ENCODE measurements around the gene NOTCH3. TPM values are rescaled to one million over a fixed set of nuclear protein-coding genes. Genes with fewer than 3 reads are reported as not detected.

Gene NOTCH3
- not detected for polyA plus RNA-seq (2012; ENCODE audit: missing spikeins)

DNA sequence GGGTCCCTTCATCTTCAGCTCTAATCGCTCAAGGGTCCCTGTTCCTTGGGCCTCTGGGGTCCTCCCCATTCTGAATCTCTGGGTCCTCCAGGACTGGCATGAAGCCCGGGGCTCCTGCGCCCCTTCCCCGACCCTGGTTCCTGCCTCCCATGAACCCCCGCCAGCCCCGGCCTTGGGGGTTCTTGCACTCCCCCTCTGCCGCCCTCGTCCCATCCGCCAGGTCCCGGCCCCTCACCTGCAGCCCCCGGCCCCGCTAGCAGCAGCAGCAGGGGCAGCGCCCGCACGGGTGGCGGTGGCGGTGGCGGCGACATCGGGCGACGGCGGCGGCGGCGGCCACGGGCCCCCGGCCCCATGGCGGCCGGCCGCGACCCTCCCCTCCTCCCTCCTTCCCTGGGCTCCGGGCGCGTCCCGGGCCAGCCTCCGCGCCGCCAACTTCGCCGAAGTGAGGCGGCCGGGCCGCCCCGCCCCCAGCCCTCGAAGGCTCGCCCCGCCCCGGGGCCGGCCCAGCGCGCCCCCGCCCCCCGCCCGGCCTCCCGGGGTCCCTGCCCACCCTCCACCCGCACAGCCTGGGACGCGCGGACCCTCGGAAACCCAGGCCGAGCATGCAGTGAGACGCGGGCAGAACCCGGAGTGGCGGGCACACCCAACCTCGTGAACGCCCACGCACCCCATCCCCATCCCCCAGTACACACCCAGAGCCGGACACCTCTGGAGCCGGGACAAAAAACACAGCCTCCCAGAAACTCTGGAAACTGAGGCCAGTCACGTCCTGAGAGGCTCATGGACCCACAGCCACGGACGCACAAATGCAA lies at the start of gene NOTCH3:
TSS of gene NOTCH3 (minus strand) at position 443 of the 812 bp plus-strand sequence. CDS start at position 353, 90 bp downstream.
- DNase-seq (ENCODE audit: insufficient read length) (no peak), FAIRE-seq (no peak)
- no peak for TF ChIP-seq TAF1 (IDR thresholded peaks at IDR 0.05; ENCODE audit: borderline replicate concordance, low read depth, low read length)

DNA sequence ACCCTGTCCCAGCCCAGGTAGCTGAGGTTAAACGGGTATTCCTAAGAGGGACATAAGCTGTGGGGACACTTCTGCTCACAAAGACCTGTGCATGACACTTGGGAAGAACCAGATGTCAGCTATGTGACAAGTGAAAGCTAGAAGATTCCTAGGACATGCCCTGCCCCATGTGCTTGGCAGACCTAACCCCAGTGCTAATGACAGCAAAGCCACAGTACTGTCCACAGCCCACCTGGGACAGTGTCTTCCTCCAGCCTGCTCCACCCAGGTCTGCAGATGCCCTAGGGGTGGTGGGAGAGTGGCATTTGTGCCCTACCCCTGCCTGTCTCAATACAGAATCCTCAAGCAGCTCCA lies 49.8 kb upstream of the NOTCH3 start:
- no peak for TF ChIP-seq POLR2A (IDR thresholded peaks at IDR 0.05; ENCODE audit: low read depth, low read length)
- TF ChIP-seq TAF1 (IDR thresholded peaks at IDR 0.05; ENCODE audit: borderline replicate concordance, low read depth, low read length), result no peak
- TF ChIP-seq POLR2AphosphoS5 (IDR thresholded peaks at IDR 0.05; ENCODE audit: low read depth, low read length), result no peak
- DNase-seq (ENCODE audit: insufficient read length) (no peak), FAIRE-seq (no peak)

DNA sequence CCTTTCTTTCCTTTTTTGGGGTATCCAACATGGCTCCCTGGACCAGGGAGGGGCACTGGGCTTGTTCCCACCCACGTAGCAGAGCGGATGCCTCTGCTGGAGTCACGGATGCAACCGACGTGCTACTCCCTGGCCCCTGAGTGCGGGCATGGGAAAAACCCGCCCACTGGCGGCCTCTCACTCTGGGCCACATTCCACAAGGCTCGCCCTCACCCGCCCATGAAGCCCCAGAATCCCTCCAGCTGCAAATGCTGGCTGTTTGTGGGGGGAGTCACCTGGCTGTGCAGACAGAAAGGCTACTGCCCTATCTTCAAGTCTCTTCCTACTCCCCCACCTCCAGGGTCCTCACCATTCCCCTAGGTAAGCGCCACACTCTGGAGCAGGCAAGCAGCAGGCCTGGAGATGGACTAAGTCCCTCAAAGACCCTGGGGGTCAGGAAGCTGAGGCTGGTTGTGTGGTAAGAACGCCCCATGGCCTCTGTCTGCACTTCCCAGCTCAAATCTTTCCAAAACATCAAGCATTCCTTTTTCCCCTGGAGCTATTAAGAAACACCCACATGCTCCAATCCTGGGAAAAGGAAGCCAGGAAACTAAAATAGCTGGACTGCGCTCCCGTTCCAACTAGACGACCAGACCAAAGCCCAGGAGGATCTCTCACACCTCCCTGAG lies 49.3 kb upstream of the NOTCH3 start:
- TF ChIP-seq TAF1 (IDR thresholded peaks at IDR 0.05; ENCODE audit: borderline replicate concordance, low read depth, low read length) (no peak), POLR2AphosphoS5 (IDR thresholded peaks at IDR 0.05; ENCODE audit: low read depth, low read length) (no peak), POLR2A (IDR thresholded peaks at IDR 0.05; ENCODE audit: low read depth, low read length) (no peak)
- DNase-seq (ENCODE audit: insufficient read length) (no peak), FAIRE-seq (no peak)

DNA sequence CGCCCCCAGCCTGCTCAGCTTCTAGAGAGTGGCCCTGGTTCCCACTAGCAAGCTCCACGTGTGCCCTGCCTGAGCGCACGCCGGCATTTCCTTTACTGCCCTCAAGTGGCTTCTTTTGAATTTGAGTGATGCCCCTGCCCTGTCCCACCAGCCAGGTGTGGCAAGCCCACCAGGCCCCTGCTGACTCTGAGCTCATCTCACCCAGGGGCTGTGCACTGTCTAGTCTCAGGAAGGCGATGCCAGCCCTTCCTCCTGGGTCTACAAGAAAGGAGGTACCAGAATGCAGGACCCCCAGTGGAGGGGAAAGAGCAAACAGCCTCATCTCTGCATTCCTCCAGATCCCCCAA lies 48.7 kb upstream of the NOTCH3 start:
- DNase-seq (ENCODE audit: insufficient read length) (no peak), FAIRE-seq (no peak)
- TF ChIP-seq POLR2AphosphoS5 (IDR thresholded peaks at IDR 0.05; ENCODE audit: low read depth, low read length), result no peak
- TF ChIP-seq TAF1 (IDR thresholded peaks at IDR 0.05; ENCODE audit: borderline replicate concordance, low read depth, low read length), result no peak
- no peak for TF ChIP-seq POLR2A (IDR thresholded peaks at IDR 0.05; ENCODE audit: low read depth, low read length)

DNA sequence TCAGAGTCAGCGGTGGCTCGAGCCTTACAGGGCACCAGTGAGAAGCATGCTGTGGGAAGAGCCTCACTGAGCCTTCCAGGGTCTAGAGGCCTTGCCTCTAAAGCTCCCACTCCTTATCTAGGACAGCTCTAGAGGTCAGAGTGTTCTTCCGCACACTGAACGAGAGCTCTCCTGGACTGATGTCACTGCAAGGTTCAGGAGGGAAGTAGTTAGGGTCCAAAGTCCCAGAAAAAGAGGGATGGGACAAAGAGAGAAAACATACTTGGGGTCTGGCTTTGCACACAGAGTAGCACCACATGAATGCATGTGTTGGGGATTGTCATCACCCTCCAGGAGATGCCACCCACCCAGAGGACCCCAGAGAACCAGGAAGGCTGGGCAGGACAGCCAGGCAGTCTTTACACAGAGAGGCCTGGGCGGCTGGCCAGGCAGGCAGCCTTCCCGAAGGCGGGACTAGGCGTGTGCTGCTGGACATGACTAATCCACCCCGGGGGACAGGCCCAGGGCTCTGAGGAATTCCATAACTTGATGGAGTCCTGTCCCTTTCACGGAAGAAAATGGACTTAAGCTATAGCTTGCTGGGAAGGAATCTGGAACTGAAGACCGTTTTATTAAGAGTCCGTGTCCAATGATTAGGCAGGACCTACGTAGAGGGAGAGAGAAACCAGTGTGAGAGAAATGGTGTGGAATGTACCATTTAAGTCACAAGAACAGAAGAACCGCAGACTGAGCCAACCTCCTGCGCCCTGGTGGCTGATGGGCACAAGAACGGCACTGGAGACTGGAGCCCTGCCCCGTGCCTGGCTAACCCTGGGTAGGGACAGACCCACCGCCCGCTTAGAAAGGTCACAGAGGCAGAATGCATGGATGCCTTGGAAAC lies 48.1 kb upstream of the NOTCH3 start:
- DNase-seq (ENCODE audit: insufficient read length) (no peak), FAIRE-seq (no peak)
- TF ChIP-seq POLR2AphosphoS5 (IDR thresholded peaks at IDR 0.05; ENCODE audit: low read depth, low read length), result no peak
- TF ChIP-seq POLR2A (IDR thresholded peaks at IDR 0.05; ENCODE audit: low read depth, low read length), result no peak
- TF ChIP-seq TAF1 (IDR thresholded peaks at IDR 0.05; ENCODE audit: borderline replicate concordance, low read depth, low read length), result no peak

DNA sequence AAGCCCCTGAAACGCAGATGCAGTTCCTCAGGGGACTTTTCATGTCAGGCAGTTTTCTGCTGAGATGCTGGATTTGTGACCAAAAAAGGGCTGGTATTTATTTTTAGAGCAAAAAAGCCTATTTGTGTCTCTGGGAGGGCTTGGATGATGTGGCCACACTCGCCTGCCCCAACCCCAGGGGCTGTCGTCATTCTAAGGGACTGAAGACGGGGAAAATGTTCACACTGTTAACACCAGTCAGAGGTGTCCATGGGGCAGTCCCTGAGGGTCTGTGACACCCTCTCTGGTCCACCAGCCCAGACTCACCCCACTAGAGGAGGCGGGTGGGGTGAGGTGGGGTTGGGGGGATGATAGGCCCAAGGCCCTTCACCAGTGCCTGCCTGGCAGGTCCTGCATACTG lies 47.3 kb upstream of the NOTCH3 start:
- FAIRE-seq, result no peak
- TF ChIP-seq POLR2A (IDR thresholded peaks at IDR 0.05; ENCODE audit: low read depth, low read length), result no peak
- no peak for TF ChIP-seq TAF1 (IDR thresholded peaks at IDR 0.05; ENCODE audit: borderline replicate concordance, low read depth, low read length)
- no peak for TF ChIP-seq POLR2AphosphoS5 (IDR thresholded peaks at IDR 0.05; ENCODE audit: low read depth, low read length)
- DNase-seq (ENCODE audit: insufficient read length), result no peak

DNA sequence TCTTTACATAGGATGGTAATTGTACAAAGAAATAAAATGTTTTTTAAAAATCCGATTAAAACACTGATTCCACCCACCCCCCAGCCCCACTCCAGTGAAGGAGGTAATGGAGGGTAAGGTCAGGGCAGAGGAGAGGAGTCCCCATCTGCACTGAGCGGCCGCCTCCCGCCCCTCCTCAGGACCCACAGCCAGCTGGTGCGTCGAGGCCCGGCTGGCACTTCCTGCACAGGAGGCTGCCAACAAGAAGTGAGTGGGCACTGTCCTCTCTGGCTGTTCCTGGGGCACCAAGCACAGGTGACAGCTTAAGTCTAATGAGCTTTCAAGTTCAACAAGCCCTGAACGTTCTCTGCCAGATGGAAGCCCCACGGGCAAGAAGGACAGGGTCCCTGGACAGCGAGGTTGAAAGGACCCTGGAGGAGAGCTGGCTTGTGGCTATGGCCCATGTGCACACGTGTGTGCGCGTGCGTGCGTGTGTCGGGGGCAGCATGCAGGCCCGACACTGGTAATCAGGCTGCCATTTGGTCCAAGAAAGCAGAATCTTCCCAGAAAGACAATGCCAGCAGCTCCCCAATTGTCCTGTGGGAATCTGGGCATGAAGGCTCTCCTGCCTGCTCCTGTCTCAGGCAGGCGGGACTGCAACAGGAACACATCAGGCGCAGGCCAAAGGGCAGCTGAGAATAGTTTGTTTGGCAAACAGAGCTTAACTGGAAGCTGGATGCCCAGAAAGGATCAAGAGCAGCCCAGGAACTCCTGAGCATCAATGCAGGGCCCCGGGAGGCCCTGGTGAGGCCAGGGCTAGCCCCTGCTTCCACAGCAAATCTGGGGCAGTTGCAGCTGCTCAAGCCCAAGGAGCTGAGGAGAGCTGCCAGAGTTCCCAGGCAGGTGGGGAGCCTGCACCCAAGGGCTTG lies 46.6 kb upstream of the NOTCH3 start:
- TF ChIP-seq TAF1 (IDR thresholded peaks at IDR 0.05; ENCODE audit: borderline replicate concordance, low read depth, low read length) (no peak), POLR2AphosphoS5 (IDR thresholded peaks at IDR 0.05; ENCODE audit: low read depth, low read length) (no peak)
- FAIRE-seq (no peak), DNase-seq (ENCODE audit: insufficient read length) (no peak)

DNA sequence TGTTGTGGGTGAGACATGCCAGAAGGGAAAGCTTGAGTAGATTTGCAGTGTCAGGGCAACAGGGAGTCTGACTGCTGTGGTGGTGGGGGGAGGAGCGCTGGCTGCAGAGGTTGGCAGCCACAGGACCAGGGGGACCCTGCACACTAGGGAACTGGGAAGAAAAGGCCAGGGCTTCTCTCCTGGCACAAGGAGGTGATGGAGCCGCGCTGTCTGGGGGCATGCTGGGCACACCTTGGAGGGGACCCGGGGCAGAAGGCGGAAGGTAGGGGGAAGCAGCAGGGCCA lies 45.3 kb upstream of the NOTCH3 start:
- no peak for FAIRE-seq
- DNase-seq (ENCODE audit: insufficient read length), result no peak
- TF ChIP-seq POLR2A (IDR thresholded peaks at IDR 0.05; ENCODE audit: low read depth, low read length), result no peak
- TF ChIP-seq TAF1 (IDR thresholded peaks at IDR 0.05; ENCODE audit: borderline replicate concordance, low read depth, low read length), result no peak
- no peak for TF ChIP-seq POLR2AphosphoS5 (IDR thresholded peaks at IDR 0.05; ENCODE audit: low read depth, low read length)

DNA sequence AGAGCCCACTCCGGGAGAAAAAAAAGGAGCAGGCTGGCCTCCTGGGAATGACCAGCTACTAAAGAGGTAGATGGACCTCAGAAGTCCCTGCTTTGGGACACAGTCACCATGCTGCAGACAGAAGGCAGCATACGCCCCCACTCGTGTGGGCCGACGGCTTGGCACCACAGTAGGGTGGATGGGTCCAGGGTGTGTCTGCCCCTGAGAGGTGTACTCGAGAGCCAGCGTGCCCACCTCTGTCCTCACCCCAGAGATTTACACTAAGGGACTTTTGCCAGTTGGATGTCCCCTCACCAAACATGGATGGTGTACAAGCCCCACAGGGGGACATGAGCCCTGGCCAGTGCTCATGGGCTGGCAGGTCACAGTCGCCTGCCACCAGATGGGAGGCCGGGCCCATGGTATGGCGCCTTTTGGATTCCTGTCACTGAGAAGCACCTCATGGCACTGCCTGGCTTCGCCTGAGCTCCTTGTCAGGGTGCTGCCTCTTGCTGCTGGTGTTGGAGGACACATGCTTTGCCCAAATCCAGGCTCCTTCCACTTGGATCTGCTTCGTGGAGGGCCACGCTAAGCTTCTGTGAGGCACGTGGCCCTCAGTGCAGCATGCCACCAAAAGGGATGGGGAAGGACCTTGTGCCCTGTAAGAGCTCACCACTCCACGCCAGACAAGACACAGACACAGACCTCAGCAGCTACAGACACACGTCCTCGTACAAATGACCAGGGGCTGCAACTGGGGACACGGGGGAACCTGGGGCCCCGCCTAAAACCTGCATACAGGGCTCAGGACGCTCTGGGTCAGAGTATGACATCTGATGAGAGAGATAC lies 44.8 kb upstream of the NOTCH3 start:
- TF ChIP-seq POLR2A (IDR thresholded peaks at IDR 0.05; ENCODE audit: low read depth, low read length) (no peak), POLR2AphosphoS5 (IDR thresholded peaks at IDR 0.05; ENCODE audit: low read depth, low read length) (no peak)
- FAIRE-seq (no peak), DNase-seq (ENCODE audit: insufficient read length) (no peak)

DNA sequence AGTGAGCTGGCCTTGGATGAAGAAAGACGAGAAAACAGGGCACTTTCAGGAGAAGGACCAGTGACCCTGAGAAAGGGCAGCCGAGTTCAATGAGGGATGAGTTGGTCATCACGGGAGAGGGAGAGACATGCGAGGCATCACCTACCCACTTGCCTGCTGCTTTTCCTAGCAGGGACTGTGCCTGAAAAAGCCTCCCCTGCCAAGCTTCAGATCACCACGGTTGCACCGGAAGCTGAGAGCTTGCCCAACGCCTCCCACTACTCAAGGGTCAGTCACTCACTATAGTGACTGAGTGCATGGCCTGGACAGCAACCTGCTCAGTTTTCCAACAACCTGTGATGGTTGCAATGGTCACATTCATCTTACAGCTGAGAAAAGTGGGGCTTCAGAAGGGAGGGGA lies 44.0 kb upstream of the NOTCH3 start:
- FAIRE-seq (no peak), DNase-seq (ENCODE audit: insufficient read length) (no peak)
- TF ChIP-seq POLR2A (IDR thresholded peaks at IDR 0.05; ENCODE audit: low read depth, low read length) (no peak), TAF1 (IDR thresholded peaks at IDR 0.05; ENCODE audit: borderline replicate concordance, low read depth, low read length) (no peak), POLR2AphosphoS5 (IDR thresholded peaks at IDR 0.05; ENCODE audit: low read depth, low read length) (no peak)
